CMK (cell line): Measurements from ENCODE around the gene RIMBP2.
"Not testable (repeated sequence)": the region's sequence is repeated elsewhere in the genome, so short reads cannot be mapped to it uniquely, and the experiment has no call there.

Source experiments
- DNase-seq: peaks from one replicate; pipeline ENCODE4 v3.0.0-alpha.2; 2010; ENCODE audit warnings: low read depth

RIMBP2 gene

GRCh38 chr12:130705178-130705822, 10.8 kb downstream of the RIMBP2 start:
- no peak for DNase-seq

GRCh38 chr12:130704606-130705005, 11.5 kb downstream of the RIMBP2 start:
- no peak for DNase-seq

- DNase-seq: no peak
Observed at GRCh38 chr12:130703733-130704375, 12.2 kb downstream of the RIMBP2 start.

- DNase-seq: no peak
Observed at GRCh38 chr12:130702966-130703732, 12.9 kb downstream of the RIMBP2 start.

GRCh38 chr12:130701402-130701744, 14.7 kb downstream of the RIMBP2 start:
- DNase-seq: no peak

- DNase-seq: no peak
Observed at GRCh38 chr12:130700492-130701401, 15.4 kb downstream of the RIMBP2 start.

- no peak for DNase-seq
Observed at GRCh38 chr12:130698106-130698505, 18.0 kb downstream of the RIMBP2 start.

GRCh38 chr12:130696379-130697100, 19.6 kb downstream of the RIMBP2 start:
- no peak for DNase-seq

GRCh38 chr12:130695061-130695460, 21.0 kb downstream of the RIMBP2 start:
- no peak for DNase-seq

- no peak for DNase-seq
Observed at GRCh38 chr12:130689408-130690405, 26.4 kb downstream of the RIMBP2 start.

GRCh38 chr12:130688999-130689398, 27.1 kb downstream of the RIMBP2 start:
- not testable (repeated sequence) for DNase-seq

GRCh38 chr12:130687796-130688778, 28.0 kb downstream of the RIMBP2 start:
- no peak for DNase-seq

- DNase-seq: no peak
Observed at GRCh38 chr12:130687190-130687589, 28.9 kb downstream of the RIMBP2 start.

- DNase-seq: no peak
Observed at GRCh38 chr12:130686511-130686991, 29.5 kb downstream of the RIMBP2 start.

- DNase-seq: no peak
Observed at GRCh38 chr12:130685850-130686249, 30.2 kb downstream of the RIMBP2 start.

- no peak for DNase-seq
Observed at GRCh38 chr12:130685250-130685787, 30.8 kb downstream of the RIMBP2 start.

- DNase-seq: no peak
Observed at GRCh38 chr12:130683811-130684210, 32.3 kb downstream of the RIMBP2 start.

GRCh38 chr12:130683080-130683479, 33.0 kb downstream of the RIMBP2 start:
- DNase-seq: no peak
